Left renal pelvis (tissue), 4 donors: ENCODE measurements around the gene ABHD16A. TPM values are rescaled to one million over a fixed set of nuclear protein-coding genes. Genes with fewer than 3 reads are reported as not detected.

Experiments used
- DNase-seq, 4 donors: peaks; one replicate each; pipeline ENCODE4 v3.0.0-alpha.2; 2013; ENCODE audit warnings: low read depth in 4 of 4, low spot score in 3 of 4
- polyA plus RNA-seq, 4 donors: library from polyadenylated mRNA; unstranded; fragments of 120-200 nt; gene quantifications; one replicate each; pipeline ENCODE4 v1.2.1, GENCODE V29; 2013; ENCODE audit not compliant: insufficient read length in 4 of 4

ABHD16A gene
- polyA plus RNA-seq, 4 donors: 50.1 to 67.5 (median 55.9) TPM

- no peak for DNase-seq
Observed at GRCh38 chr6:31691564-31692108, 11.5 kb downstream of the ABHD16A start.

GRCh38 chr6:31691078-31691463, 12.1 kb downstream of the ABHD16A start:
- DNase-seq: no peak

GRCh38 chr6:31690231-31691077, 12.7 kb downstream of the ABHD16A start:
- DNase-seq: no peak

GRCh38 chr6:31689249-31690110, 13.6 kb downstream of the ABHD16A start:
- no peak for DNase-seq

- DNase-seq: no peak
Observed at GRCh38 chr6:31687860-31688693, 15.0 kb downstream of the ABHD16A start.

- no peak for DNase-seq
Observed at GRCh38 chr6:31687321-31687720, 15.8 kb downstream of the ABHD16A start.

- DNase-seq: no peak
Observed at GRCh38 chr6:31686483-31686882, 16.6 kb downstream of the ABHD16A start.

- DNase-seq: no peak
Observed at GRCh38 chr6:31683591-31683990, 19.5 kb downstream of the ABHD16A start.

- no peak for DNase-seq
Observed at GRCh38 chr6:31681135-31681671, 21.9 kb downstream of the ABHD16A start.

- DNase-seq: peak in 2 of 4 donors; percentile 70 to 80
Observed at GRCh38 chr6:31680226-31681134, 22.6 kb downstream of the ABHD16A start, which contains the start of gene LY6G5C. Gene LY6G5C, minus strand, starts transcription at chr6:31681067. Its CDS starts 694 bp downstream, at chr6:31680373.

GRCh38 chr6:31677955-31678354, 25.2 kb downstream of the ABHD16A start:
- no peak for DNase-seq

GRCh38 chr6:31676904-31677303, 26.2 kb downstream of the ABHD16A start:
- no peak for DNase-seq

- DNase-seq: no peak
Observed at GRCh38 chr6:31676322-31676903, 26.7 kb downstream of the ABHD16A start.

GRCh38 chr6:31669676-31670075, 33.4 kb downstream of the ABHD16A start, which contains the start of gene LY6G5B:
Gene LY6G5B, plus strand, starts transcription at chr6:31669976. Its CDS starts 975 bp downstream, at chr6:31670951.
- DNase-seq: no peak

GRCh38 chr6:31666337-31666965, 36.7 kb downstream of the ABHD16A start:
- DNase-seq: no peak

- DNase-seq: peak; percentile 91 to 95 (median 93)
Observed at GRCh38 chr6:31665501-31666336, 37.4 kb downstream of the ABHD16A start, which contains the start of gene CSNK2B. Gene CSNK2B, plus strand, starts transcription at chr6:31666080. Its CDS starts 752 bp downstream, at chr6:31666832.
